ENCODE results near the gene RAB11FIP3.

RAB11FIP3 gene

DNA sequence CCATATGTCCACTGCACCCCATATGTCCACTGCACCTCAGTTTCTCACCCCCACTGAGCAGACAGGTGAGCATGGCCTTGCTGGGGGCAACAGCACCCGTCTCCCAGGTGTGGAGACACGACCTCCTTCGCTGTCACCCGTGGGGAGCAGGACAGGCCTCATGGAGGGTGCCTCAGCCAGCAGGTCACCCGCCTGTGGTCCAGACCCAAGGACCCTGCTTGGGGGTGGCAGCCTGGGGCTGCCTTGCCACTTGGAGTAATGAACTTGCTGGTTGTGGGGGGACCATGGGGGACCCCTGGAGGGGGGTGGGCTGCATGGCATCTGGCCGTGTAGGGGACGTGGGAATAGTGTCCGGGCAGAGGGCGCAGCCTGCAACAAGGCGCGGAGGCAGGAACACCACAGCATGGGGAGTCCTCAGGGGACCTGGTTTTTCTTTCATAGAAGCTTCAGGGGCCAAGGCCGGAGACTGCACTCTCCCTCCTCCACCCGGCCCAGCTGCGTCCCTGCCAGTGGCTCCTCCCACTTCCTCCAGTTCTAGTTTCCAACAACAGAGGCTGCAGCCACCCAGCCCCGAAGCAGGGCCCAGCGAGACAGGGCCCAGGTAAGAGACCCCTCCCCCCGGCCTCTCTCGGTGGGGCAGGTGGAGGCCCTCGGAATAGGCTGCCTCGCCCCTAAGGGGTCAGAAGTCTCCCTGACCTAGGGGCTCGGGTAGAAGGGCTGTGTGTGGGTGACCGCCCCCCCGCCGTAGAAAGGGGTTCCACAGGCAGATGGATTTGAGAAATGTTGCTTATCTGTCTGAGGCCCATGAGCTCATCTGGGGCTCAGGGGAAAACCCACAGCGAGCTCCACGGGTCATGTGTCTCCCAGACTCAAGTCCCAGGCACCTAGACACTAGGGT, 141.3 kb downstream of the RAB11FIP3 start, which contains the start of gene NHLRC4:
Gene NHLRC4, plus strand, starts transcription at position 531 of the 898 bp plus-strand sequence. CDS start 1,043 bp downstream, outside the sequence.
- Histone ChIP-seq H3K27ac (ENCODE audit: low read depth, low read length) (peak within 1 kb of the TSS; percentile 62), H3K9me2 (replicated peaks; ENCODE audit: control insufficient read depth, low read length) (no peaks in the 10 kb centered on the region), H3K4me1 (ENCODE audit: control insufficient read depth, low read length) (peaks cover 32% of the 10 kb centered on the region), H3F3A (ENCODE audit: control insufficient read depth, insufficient read depth) (no peaks in the 10 kb centered on the region), H3K4me2 (ENCODE audit: low read length) (peak within 1 kb of the TSS; percentile 74), H3K9me3 (ENCODE audit: control insufficient read depth, insufficient read depth, low read length) (no peaks in the 10 kb centered on the region), H3K27me3 (ENCODE audit: control insufficient read depth, low read length) (no peaks in the 10 kb centered on the region), H4K20me1 (ENCODE audit: control insufficient read depth, insufficient read depth, low read depth, low read length) (no peaks in the 10 kb centered on the region), H3K4me3 (ENCODE audit: low read length) (peak within 1 kb of the TSS; percentile 59), H3K79me2 (ENCODE audit: control insufficient read depth, low read length) (peaks cover 16% of the 10 kb centered on the region), H3K36me3 (ENCODE audit: control insufficient read depth, low read length) (no peaks in the 10 kb centered on the region)
- no peak for TF ChIP-seq CTCF (IDR thresholded peaks at IDR 0.05; ENCODE audit: low read depth, low read length, poor library complexity, severe bottlenecking)

DNA sequence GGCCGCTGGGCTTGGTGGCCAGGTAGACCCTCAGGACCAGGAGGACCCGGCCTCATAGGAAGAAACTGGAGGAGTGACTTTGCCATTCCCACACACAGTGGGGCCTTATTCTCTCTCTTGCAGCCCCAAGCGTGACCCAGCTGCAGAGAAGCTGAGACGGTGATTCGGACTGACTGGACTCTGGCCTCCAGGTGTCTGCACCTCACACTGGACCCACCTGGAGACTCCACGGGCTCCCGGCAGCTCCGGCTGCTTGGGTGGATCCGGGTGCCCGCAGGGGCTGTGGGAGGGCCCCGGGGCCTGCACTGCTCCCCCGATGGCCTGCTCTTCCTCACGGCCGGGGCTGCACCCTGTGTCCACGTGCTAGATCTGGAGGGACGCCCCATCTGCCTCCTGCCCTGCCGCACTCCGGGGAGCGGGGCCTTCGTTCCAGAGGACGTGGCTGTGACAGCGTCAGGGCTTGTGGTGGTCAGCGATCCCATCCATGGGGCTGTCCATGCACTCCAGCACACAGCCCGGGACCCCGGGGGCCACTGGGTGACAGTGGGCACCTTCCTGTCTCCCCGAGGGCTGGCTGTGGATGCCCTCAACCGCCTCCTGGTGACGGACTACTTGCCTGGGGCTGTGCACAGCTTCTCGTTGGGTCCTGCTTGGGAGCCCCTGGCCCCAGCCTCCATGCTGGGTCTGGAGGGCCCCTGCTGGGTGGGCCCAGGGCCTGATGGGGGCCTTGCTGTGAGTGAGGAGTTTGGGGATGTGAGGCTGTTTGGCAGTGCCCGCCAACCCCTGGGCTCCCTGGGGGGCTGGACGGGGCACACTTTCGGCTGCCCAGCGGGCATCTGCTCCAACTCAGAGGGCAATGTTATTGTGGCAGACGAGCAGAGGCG, 142.2 kb downstream of the RAB11FIP3 start:
- Histone ChIP-seq H3K27ac (ENCODE audit: low read depth, low read length) (peak overlapping the region; percentile 62), H3K36me3 (ENCODE audit: control insufficient read depth, low read length) (no peaks in the 10 kb centered on the region), H3K4me2 (ENCODE audit: low read length) (peak overlapping the region; percentile 74), H3F3A (ENCODE audit: control insufficient read depth, insufficient read depth) (no peaks in the 10 kb centered on the region), H3K4me3 (ENCODE audit: low read length) (peak overlapping the region; percentile 59), H3K4me1 (ENCODE audit: control insufficient read depth, low read length) (peaks cover 32% of the 10 kb centered on the region), H4K20me1 (ENCODE audit: control insufficient read depth, insufficient read depth, low read depth, low read length) (no peaks in the 10 kb centered on the region), H3K79me2 (ENCODE audit: control insufficient read depth, low read length) (peaks cover 19% of the 10 kb centered on the region), H3K9me3 (ENCODE audit: control insufficient read depth, insufficient read depth, low read length) (no peaks in the 10 kb centered on the region), H3K9me2 (replicated peaks; ENCODE audit: control insufficient read depth, low read length) (no peaks in the 10 kb centered on the region), H3K27me3 (ENCODE audit: control insufficient read depth, low read length) (no peaks in the 10 kb centered on the region)
- TF ChIP-seq CTCF (IDR thresholded peaks at IDR 0.05; ENCODE audit: low read depth, low read length, poor library complexity, severe bottlenecking) (no peak), EZH2phosphoT487 (IDR thresholded peaks at IDR 0.05; ENCODE audit: borderline replicate concordance, low read length) (no peak)

- H3K36me3 ChIP-seq (ENCODE audit: control insufficient read depth, low read length): no peaks in the 10 kb centered on the region
- peak overlapping the region; percentile 82 for H3K4me3 ChIP-seq (ENCODE audit: low read length)
- no peaks in the 10 kb centered on the region for H3K27me3 ChIP-seq (ENCODE audit: control insufficient read depth, low read length)
- no peak for TF ChIP-seq EZH2phosphoT487 (IDR thresholded peaks at IDR 0.05; ENCODE audit: borderline replicate concordance, low read length)
- TF ChIP-seq CTCF (IDR thresholded peaks at IDR 0.05; ENCODE audit: low read depth, low read length, poor library complexity, severe bottlenecking): no peak
- peaks cover 32% of the 10 kb centered on the region for H3K4me1 ChIP-seq (ENCODE audit: control insufficient read depth, low read length)
- H3K27ac ChIP-seq (ENCODE audit: low read depth, low read length): no peak overlapping the region
- H3K9me2 ChIP-seq (replicated peaks; ENCODE audit: control insufficient read depth, low read length): no peaks in the 10 kb centered on the region
- H3F3A ChIP-seq (ENCODE audit: control insufficient read depth, insufficient read depth): no peaks in the 10 kb centered on the region
- no peaks in the 10 kb centered on the region for H4K20me1 ChIP-seq (ENCODE audit: control insufficient read depth, insufficient read depth, low read depth, low read length)
- H3K79me2 ChIP-seq (ENCODE audit: control insufficient read depth, low read length): peaks cover 19% of the 10 kb centered on the region
- peak overlapping the region; percentile 96 for H3K4me2 ChIP-seq (ENCODE audit: low read length)
- H3K9me3 ChIP-seq (ENCODE audit: control insufficient read depth, insufficient read depth, low read length): no peaks in the 10 kb centered on the region
Observed at GRCh38 chr16:568401-569258, 143.2 kb downstream of the RAB11FIP3 start.
